ENCODE results near the gene CCR1.

DNA sequence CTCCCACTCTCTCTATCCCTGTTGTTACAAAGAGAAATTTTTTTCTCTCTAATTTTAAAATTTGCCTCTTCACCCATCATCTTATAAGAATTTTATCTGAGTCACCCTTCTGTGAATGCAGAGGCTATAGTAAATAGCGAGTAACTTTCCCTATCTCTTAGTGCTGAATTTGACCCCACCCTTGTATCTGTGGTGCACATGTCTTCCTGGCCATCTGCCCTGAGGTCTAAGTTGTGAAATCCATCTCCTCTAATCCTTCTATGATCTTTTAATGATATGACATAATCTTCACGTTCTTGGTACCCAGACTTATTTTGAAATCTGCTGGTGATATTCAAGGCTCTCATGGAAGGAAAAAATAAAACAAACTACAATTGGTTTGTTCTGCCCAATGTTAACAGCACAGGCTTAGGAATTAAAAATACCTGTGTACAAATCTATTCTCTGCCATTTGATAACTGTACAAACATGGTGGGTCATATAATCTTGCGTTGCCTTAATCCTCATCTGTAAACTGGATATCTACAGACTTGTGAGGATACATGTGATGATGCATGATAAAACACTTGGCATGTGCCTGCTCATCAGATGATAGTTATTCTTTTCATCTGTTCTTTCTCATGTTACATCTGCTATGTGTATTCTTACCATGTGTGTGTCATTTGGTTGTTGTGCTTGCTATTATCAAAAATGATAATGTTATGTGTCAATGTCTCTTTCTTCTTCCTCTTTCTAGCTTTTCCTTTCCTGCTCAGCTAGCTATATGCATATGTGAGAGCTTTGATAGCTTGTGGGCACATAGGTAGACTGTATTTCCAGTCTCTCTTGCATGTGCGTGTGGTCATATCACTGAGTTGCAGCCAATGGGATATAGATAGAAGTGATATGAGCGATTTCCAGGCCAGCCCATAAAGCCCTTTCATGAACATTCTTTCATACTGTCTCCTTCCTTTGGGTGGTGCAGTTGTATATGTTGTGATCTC, 20.4 kb upstream of the CCR1 start:
- no peak for TF ChIP-seq POLR2A (IDR thresholded peaks at IDR 0.05)
- TF ChIP-seq, protein P1, sequence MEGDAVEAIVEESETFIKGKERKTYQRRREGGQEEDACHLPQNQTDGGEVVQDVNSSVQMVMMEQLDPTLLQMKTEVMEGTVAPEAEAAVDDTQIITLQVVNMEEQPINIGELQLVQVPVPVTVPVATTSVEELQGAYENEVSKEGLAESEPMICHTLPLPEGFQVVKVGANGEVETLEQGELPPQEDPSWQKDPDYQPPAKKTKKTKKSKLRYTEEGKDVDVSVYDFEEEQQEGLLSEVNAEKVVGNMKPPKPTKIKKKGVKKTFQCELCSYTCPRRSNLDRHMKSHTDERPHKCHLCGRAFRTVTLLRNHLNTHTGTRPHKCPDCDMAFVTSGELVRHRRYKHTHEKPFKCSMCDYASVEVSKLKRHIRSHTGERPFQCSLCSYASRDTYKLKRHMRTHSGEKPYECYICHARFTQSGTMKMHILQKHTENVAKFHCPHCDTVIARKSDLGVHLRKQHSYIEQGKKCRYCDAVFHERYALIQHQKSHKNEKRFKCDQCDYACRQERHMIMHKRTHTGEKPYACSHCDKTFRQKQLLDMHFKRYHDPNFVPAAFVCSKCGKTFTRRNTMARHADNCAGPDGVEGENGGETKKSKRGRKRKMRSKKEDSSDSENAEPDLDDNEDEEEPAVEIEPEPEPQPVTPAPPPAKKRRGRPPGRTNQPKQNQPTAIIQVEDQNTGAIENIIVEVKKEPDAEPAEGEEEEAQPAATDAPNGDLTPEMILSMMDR (IDR thresholded peaks at IDR 0.05): no peak
